Calu3 (cell line): ENCODE results near the gene GNA12. TPM values are rescaled to one million over a fixed set of nuclear protein-coding genes. Genes with fewer than 3 reads are reported as not detected.

Source experiments
- Bru-seq: library from RNA; stranded (reverse); fragments of 400-500 nt; gene quantifications from one replicate; lab custom pipeline; 2021; lab: Mats Ljungman, UMichigan
- BruChase-seq, 2 experiments: library from RNA; stranded (reverse); fragments of 400-500 nt; gene quantifications; one replicate each; lab custom pipeline; 2021; lab: Mats Ljungman, UMichigan
- BruUV-seq: library from RNA; stranded (reverse); fragments of 400-500 nt; replicated peaks from 2 replicates; lab custom pipeline; 2021; lab: Mats Ljungman, UMichigan
- CTCF ChIA-PET: fragments of 300-600 bp; sonication (Branson Sonifier 250); formaldehyde crosslinking; loops from one replicate; lab custom pipeline; 2022; ENCODE audit warnings: antibody characterized with exemption; lab: Charles Lee
- DNase-seq: peaks from one replicate; pipeline ENCODE4 v3.0.0; 2022
- H3K27ac Mint-ChIP-seq: one replicate; pipeline ENCODE4 v1.8.0; 2022; ENCODE audit warnings: mixed read lengths; ENCODE audit not compliant: unreplicated experiment
- H3K27me3 Mint-ChIP-seq: one replicate; pipeline ENCODE4 v1.8.0; 2022; ENCODE audit warnings: mixed read lengths; ENCODE audit not compliant: unreplicated experiment
- H3K36me3 Mint-ChIP-seq: one replicate; pipeline ENCODE4 v1.8.0; 2022; ENCODE audit warnings: mild to moderate bottlenecking, moderate library complexity, mixed read lengths; ENCODE audit not compliant: insufficient read depth, unreplicated experiment
- H3K4me1 Mint-ChIP-seq: one replicate; pipeline ENCODE4 v1.8.0; 2022; ENCODE audit warnings: mild to moderate bottlenecking, low read depth, mixed read lengths; ENCODE audit not compliant: unreplicated experiment
- H3K4me3 Mint-ChIP-seq: one replicate; pipeline ENCODE4 v1.8.0; 2022; ENCODE audit warnings: mild to moderate bottlenecking, low read depth, moderate library complexity, mixed read lengths; ENCODE audit not compliant: unreplicated experiment
- H3K9me3 Mint-ChIP-seq: one replicate; pipeline ENCODE4 v1.8.0; 2022; ENCODE audit warnings: low read depth, mixed read lengths; ENCODE audit not compliant: unreplicated experiment
- intact Hi-C: fragments of 100-400 bp; cut with micrococcal nuclease; formaldehyde crosslinking; loops from one replicate; pipeline ENCODE4 v1.10.0; 2022; ENCODE audit not compliant: unreplicated experiment
- long read RNA-seq: library from polyadenylated mRNA; stranded (forward); transcript quantifications from one replicate; pipeline ENCODE4 v2.0.0, GENCODE V29; 2022
- total RNA-seq: library from RNA; stranded (reverse); gene quantifications from 2 replicates; pipeline ENCODE4 v1.2.3, GENCODE V29; 2022
- TF ChIP-seq, protein P1 (sequence below): fragments of 200-600 bp; IDR thresholded peaks from one replicate; pipeline ENCODE4 v1.8.0; 2022; ENCODE audit warnings: antibody characterized with exemption; ENCODE audit not compliant: unreplicated experiment

The GNA12 gene, protein sequence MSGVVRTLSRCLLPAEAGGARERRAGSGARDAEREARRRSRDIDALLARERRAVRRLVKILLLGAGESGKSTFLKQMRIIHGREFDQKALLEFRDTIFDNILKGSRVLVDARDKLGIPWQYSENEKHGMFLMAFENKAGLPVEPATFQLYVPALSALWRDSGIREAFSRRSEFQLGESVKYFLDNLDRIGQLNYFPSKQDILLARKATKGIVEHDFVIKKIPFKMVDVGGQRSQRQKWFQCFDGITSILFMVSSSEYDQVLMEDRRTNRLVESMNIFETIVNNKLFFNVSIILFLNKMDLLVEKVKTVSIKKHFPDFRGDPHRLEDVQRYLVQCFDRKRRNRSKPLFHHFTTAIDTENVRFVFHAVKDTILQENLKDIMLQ
- 75.4 and 78.3 TPM in 2 replicates for total RNA-seq
- percentile 88 among the genes with signal in this experiment for Bru-seq, nascent RNA
- percentile 82 among the genes with signal in this experiment for BruChase-seq, experiment 1, labeled RNA remaining after a 6-hour chase
- BruChase-seq, experiment 2, labeled RNA remaining after a 2-hour chase, result percentile 76 among the genes with signal in this experiment
- long read RNA-seq, full-length matches to known transcripts, result 111 of 140 reads
- long read RNA-seq, partial matches to known transcripts, result 2 of 140 reads
- long read RNA-seq, other reads (novel, unspliced or antisense), result 27 of 140 reads

DNA sequence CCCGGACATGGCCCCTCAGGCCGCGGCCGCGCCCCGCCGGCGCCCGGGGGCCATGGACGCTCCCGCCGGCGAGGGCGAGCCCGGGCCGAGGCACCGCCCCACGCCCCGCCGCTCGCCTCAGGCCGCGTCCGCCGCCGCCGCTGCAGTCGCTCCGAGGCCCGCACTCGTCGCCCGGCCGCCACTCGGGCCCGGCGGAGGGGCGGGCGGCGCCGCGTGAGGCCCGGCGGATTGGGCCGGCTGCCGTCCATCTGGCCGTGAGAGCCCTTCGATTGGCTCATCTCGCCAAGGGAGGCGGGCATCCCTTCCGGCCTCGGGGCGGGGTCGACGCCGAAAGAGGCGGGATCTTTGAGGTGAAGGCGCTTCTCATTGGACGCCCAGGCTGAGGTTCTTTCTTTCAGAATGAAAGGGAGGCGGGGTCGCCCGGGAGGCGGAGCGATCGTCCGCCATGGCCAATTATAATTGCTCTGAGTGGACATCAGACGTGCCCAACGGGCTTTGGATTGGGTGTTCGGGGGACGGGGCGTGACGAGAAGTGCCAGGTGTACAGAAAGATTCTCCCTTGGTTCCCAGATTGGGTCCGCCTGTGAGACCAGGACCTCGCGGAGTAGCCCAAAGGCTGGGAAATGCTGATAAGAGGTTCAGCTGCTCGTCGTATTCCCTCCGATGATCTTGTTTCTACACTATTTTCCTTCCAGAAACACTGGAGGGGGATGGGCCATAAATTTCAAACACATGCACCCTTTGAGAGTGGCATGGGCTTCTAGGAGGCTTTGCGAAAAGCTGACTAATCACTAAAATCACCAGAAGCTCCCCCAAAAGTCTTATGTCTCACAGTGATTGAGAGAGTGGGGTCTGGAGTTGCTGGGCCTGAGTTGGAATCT lies at the start of gene GNA12:
Gene GNA12, minus strand, starts transcription at position 156 of the 881 bp plus-strand sequence. Its CDS starts 147 bp downstream, at position 9.
- Mint-ChIP-seq H3K27ac (peak within 1 kb of the TSS; percentile 72), H3K27me3 (no peaks in the 10 kb centered on the region), H3K36me3 (peaks cover 33% of the 10 kb centered on the region), H3K9me3 (no peaks in the 10 kb centered on the region), H3K4me3 (peak within 1 kb of the TSS; percentile 81), H3K4me1 (peaks cover 22% of the 10 kb centered on the region)
- TF ChIP-seq, protein P1, sequence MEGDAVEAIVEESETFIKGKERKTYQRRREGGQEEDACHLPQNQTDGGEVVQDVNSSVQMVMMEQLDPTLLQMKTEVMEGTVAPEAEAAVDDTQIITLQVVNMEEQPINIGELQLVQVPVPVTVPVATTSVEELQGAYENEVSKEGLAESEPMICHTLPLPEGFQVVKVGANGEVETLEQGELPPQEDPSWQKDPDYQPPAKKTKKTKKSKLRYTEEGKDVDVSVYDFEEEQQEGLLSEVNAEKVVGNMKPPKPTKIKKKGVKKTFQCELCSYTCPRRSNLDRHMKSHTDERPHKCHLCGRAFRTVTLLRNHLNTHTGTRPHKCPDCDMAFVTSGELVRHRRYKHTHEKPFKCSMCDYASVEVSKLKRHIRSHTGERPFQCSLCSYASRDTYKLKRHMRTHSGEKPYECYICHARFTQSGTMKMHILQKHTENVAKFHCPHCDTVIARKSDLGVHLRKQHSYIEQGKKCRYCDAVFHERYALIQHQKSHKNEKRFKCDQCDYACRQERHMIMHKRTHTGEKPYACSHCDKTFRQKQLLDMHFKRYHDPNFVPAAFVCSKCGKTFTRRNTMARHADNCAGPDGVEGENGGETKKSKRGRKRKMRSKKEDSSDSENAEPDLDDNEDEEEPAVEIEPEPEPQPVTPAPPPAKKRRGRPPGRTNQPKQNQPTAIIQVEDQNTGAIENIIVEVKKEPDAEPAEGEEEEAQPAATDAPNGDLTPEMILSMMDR, result no peak
- intact Hi-C loops, result loop anchor here (2.0 kb wide), 1 partner anchor 16 kb away; no protein-coding TSS in a partner anchor
- peak; percentile 100 for DNase-seq
- CTCF ChIA-PET, result interaction anchor here (0.7 to 1.1 kb wide), 3 partner anchors 16 to 1529 kb away, joined by 4 to 8 read pairs (median 5); no protein-coding TSS in a partner anchor
- no TSS peak for BruUV-seq

DNA sequence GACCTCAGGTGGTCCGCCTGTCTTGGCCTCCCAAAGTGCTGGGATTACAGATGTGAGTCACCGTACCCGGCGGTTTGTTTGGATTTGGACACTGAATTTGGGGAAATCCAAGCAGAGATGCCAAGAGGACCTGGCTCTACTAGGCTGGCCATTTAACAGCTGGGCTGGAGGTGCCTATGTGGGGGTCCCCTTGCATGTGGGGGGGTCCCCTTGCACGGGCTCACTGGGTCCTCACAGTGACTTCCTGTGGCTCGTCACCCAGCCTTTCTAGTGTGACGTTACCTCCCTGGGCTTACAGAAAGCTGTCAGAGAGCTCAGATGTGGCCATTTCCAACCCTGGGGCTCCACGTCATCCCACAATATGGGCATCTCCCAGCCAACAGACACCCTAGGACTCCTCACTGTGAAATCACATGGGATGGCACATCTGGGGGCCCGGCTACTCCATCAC lies 49.3 kb upstream of the GNA12 start:
- H3K36me3 Mint-ChIP-seq, result no peaks in the 10 kb centered on the region
- TF ChIP-seq, protein P1, result no peak
- DNase-seq, result no peak
- H3K27me3 Mint-ChIP-seq, result peaks cover 27% of the 10 kb centered on the region
- no peaks in the 10 kb centered on the region for H3K9me3 Mint-ChIP-seq
- CTCF ChIA-PET, result no interaction called here
- H3K4me1 Mint-ChIP-seq, result no peaks in the 10 kb centered on the region
- H3K4me3 Mint-ChIP-seq, result no peak overlapping the region
- no TSS peak for BruUV-seq
- intact Hi-C loops, result no loop called here
- no peak overlapping the region for H3K27ac Mint-ChIP-seq

DNA sequence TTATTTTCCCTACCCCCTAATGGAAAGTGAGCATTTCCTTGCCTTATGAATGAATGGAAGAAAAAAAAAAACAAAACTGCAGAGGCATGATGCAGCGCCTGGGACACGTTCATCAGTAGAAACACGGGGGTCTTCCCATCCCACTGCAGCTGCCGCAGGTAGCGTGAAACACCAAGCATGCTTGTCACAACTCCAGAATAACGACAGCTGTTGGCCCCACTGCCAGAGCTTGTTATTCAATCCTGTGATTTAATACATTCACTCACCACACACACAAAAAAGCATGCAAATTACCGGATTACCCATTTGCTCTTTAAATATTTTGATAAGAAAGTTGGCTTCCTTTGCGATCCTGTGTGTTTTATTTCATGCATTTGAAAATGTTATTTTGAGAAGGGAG lies 48.4 kb upstream of the GNA12 start:
- Mint-ChIP-seq H3K4me1 (peaks cover 1% of the 10 kb centered on the region), H3K4me3 (no peak overlapping the region), H3K27me3 (peaks cover 27% of the 10 kb centered on the region), H3K36me3 (no peaks in the 10 kb centered on the region), H3K9me3 (no peaks in the 10 kb centered on the region), H3K27ac (no peak overlapping the region)
- intact Hi-C loops, result no loop called here
- TF ChIP-seq, protein P1, result no peak
- no TSS peak for BruUV-seq
- DNase-seq, result no peak
- CTCF ChIA-PET, result no interaction called here

DNA sequence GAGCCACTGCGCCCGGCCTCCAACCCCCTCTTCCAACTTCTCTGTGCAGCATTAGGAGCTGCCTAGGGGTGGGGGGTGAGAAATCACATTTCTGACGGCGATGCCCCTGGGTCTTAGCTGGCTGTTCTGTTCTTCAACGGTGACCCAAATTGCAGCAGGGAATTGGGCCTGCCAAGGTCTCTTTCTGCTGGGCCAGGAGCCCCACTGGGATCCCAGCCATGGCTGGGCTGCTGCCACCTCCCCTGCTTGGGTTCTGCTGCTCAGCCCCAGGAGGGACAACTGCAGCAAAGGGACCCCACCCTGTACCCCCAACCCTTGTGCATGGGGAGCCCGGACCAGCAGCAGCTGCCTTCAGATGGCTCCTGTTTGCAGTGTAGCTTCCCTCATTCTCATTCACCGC lies 43.7 kb upstream of the GNA12 start:
- DNase-seq, result no peak
- H3K36me3 Mint-ChIP-seq, result peaks cover 11% of the 10 kb centered on the region
- H3K27ac Mint-ChIP-seq, result no peak overlapping the region
- H3K9me3 Mint-ChIP-seq, result no peaks in the 10 kb centered on the region
- H3K4me3 Mint-ChIP-seq, result peak overlapping the region; percentile 36
- BruUV-seq, result no TSS peak
- TF ChIP-seq, protein P1, result no peak
- CTCF ChIA-PET, result interaction anchor here (0.5 to 0.9 kb wide), 2 partner anchors 413 to 757 kb away, joined by 3 to 7 read pairs; no protein-coding TSS in a partner anchor
- peaks cover 6% of the 10 kb centered on the region for H3K27me3 Mint-ChIP-seq
- intact Hi-C loops, result loop anchor here (2.0 to 10.0 kb wide), 3 partner anchors 267 to 1009 kb away; partner anchors contain the start of gene SDK1
- peaks cover 18% of the 10 kb centered on the region for H3K4me1 Mint-ChIP-seq
